PC-3 (cell line): Measurements from ENCODE around the gene ACTR2. TPM values are rescaled to one million over a fixed set of nuclear protein-coding genes. Genes with fewer than 3 reads are reported as not detected.

Experiments
- ATAC-seq: fragments of 200-7000 bp; cut with Tn5 transposase; 2 replicates; pipeline ENCODE4 v1.9.1; 2020; ENCODE audit warnings: mild to moderate bottlenecking, moderate library complexity
- BruUV-seq: library from RNA; stranded (reverse); fragments of 400-500 nt; replicated peaks from 2 replicates; lab custom pipeline; 2021; lab: Mats Ljungman, UMichigan
- CTCF ChIA-PET: fragments of 300-600 bp; sonication (Branson Sonifier 250); formaldehyde crosslinking; loops from one replicate; lab custom pipeline; 2022; ENCODE audit warnings: antibody characterized with exemption; lab: Charles Lee
- POLR2A ChIA-PET: fragments of 300-600 bp; sonication (Branson Sonifier 250); formaldehyde crosslinking; loops from one replicate; lab custom pipeline; 2022; ENCODE audit warnings: antibody characterized with exemption; ENCODE audit not compliant: unreplicated experiment; lab: Charles Lee
- DNase-seq: peaks from one replicate; pipeline ENCODE4 v3.0.0-alpha.2; 2015
- H2AFZ ChIP-seq: fragments of 300-600 bp; sonication (generic); 2 replicates; pipeline ENCODE4 v1.6.0; 2016; ENCODE audit warnings: antibody characterized with exemption, low read length
- H3F3A ChIP-seq: fragments of 300-600 bp; sonication (generic); one replicate; pipeline ENCODE4 v1.6.0; 2017; ENCODE audit warnings: antibody characterized with exemption, low read length, control low read depth, mild to moderate bottlenecking; ENCODE audit not compliant: unreplicated experiment
- H3K27ac ChIP-seq: fragments of 300-600 bp; sonication (generic); 2 replicates; pipeline ENCODE4 v1.5.1; 2016; ENCODE audit warnings: mild to moderate bottlenecking, low read length
- H3K27me3 ChIP-seq: fragments of 300-600 bp; sonication (generic); 2 replicates; pipeline ENCODE4 v1.6.1; 2016; ENCODE audit warnings: low read length, mixed read lengths
- H3K36me3 ChIP-seq: fragments of 300-600 bp; sonication (generic); 2 replicates; pipeline ENCODE4 v1.6.1; 2016; ENCODE audit warnings: low read depth, mixed run types, low read length, mixed read lengths
- H3K4me1 ChIP-seq: fragments of 300-600 bp; sonication (generic); 2 replicates; pipeline ENCODE4 v1.5.1; 2016; ENCODE audit warnings: low read length; ENCODE audit not compliant: insufficient read depth
- H3K4me2 ChIP-seq: fragments of 300-600 bp; sonication (generic); 2 replicates; pipeline ENCODE4 v1.6.0; 2016; ENCODE audit warnings: low read length
- H3K4me3 ChIP-seq: fragments of 300-600 bp; sonication (generic); 2 replicates; pipeline ENCODE4 v1.5.1; 2016; ENCODE audit warnings: mild to moderate bottlenecking, low read length, mixed read lengths
- H3K79me2 ChIP-seq: fragments of 300-600 bp; sonication (generic); 2 replicates; pipeline ENCODE4 v1.6.1; 2017; ENCODE audit warnings: low read length, mixed read lengths
- H3K9ac ChIP-seq: fragments of 300-600 bp; sonication (generic); 2 replicates; pipeline ENCODE4 v1.6.0; 2016; ENCODE audit warnings: mild to moderate bottlenecking, low read length
- H3K9me2 ChIP-seq: fragments of 300-600 bp; sonication (generic); replicated peaks from 2 replicates; pipeline ENCODE4 v1.6.1; 2016; ENCODE audit warnings: mixed run types, low read length, mixed read lengths
- H3K9me3 ChIP-seq: fragments of 300-600 bp; sonication (generic); 2 replicates; pipeline ENCODE4 v1.6.1; 2016; ENCODE audit warnings: low read length, mixed read lengths
- H4K20me1 ChIP-seq: fragments of 300-600 bp; sonication (generic); 2 replicates; pipeline ENCODE4 v1.6.1; 2016; ENCODE audit warnings: low read length, mixed read lengths
- CTCF ChIP-seq: fragments of 300-600 bp; sonication (generic); conservative IDR thresholded peaks from 2 replicates; pipeline ENCODE4 v1.5.1; 2017; ENCODE audit warnings: antibody characterized with exemption, low read depth, mild to moderate bottlenecking, low read length
- EZH2 ChIP-seq: fragments of 300-600 bp; sonication (generic); IDR thresholded peaks from one replicate; pipeline ENCODE4 v1.6.1; 2017; ENCODE audit warnings: antibody characterized with exemption, mild to moderate bottlenecking, low read length; ENCODE audit not compliant: unreplicated experiment
- EZH2phosphoT487 ChIP-seq: fragments of 300-600 bp; sonication (generic); IDR thresholded peaks from 2 replicates; pipeline ENCODE4 v1.6.1; 2018; ENCODE audit warnings: mild to moderate bottlenecking, antibody characterized with exemption, low read length, borderline replicate concordance
- intact Hi-C: fragments of 100-400 bp; cut with micrococcal nuclease; formaldehyde crosslinking; loops from 2 replicates; pipeline ENCODE4 v1.9.0; 2023
- total RNA-seq: library from RNA; depleted of rRNA; stranded (reverse); fragments of >200 nt; gene quantifications from 2 replicates; pipeline ENCODE4 v1.2.3, GENCODE V29; 2014; rRNA removed

ACTR2 gene
- total RNA-seq, 1 experiment from 2014 or later, result 56.7 TPM

GRCh38 chr2:65320042-65320725 is 92.6 kb downstream of the ACTR2 start:
- no peaks in the 10 kb centered on the region for H3K27me3 ChIP-seq
- DNase-seq (peak; percentile 97), ATAC-seq (peak; percentile 76)
- ChIA-PET POLR2A (interaction anchor here (0.9 kb wide), 1 partner anchor 48 kb away, joined by 3 read pairs; no protein-coding TSS in a partner anchor), CTCF (interaction anchor here (0.5 to 1.9 kb wide), 7 partner anchors 32 to 133 kb away, joined by 3 to 6 read pairs (median 4); partner anchors contain the start of gene SPRED2)
- H3K4me2 ChIP-seq, result peak overlapping the region; percentile 78
- peak overlapping the region; percentile 71 for H3K9ac ChIP-seq
- H3K4me1 ChIP-seq, result peaks cover 75% of the 10 kb centered on the region
- no peaks in the 10 kb centered on the region for H4K20me1 ChIP-seq
- H3K27ac ChIP-seq, result peak overlapping the region; percentile 93
- H2AFZ ChIP-seq, result 0 out of 2 replicates have a peak overlapping the region, but pooled peaks have one; percentile 0
- peak overlapping the region; percentile 33; the same call in 1 of the 2 replicates for H3K4me3 ChIP-seq
- peaks cover 8% of the 10 kb centered on the region; the same call in 1 of the 2 replicates for H3K36me3 ChIP-seq
- BruUV-seq, result TSS peak; percentile 85
- H3K9me2 ChIP-seq, result no peaks in the 10 kb centered on the region
- H3F3A ChIP-seq, result peaks cover 15% of the 10 kb centered on the region
- intact Hi-C loops, result loop anchor here (1.0 to 5.0 kb wide), 4 partner anchors 19 to 112 kb away; partner anchors contain the start of gene SPRED2
- TF ChIP-seq CTCF (peak; percentile 74), EZH2phosphoT487 (no peak), EZH2 (no peak)
- no peaks in the 10 kb centered on the region for H3K9me3 ChIP-seq
- H3K79me2 ChIP-seq, result peaks cover 19% of the 10 kb centered on the region

Other genes with a start within 250 kb of the ACTR2 start
- gene SLC1A4, start 238.4 kb upstream of the ACTR2 start, total RNA-seq, result 8.2 and 9.1 TPM in 2 replicates
- gene CEP68, start 171.4 kb upstream of the ACTR2 start, total RNA-seq, result 3.4 and 7.0 TPM in 2 replicates
- 96.9 and 97.3 TPM in 2 replicates for gene RAB1A, start 97.7 kb upstream of the ACTR2 start, total RNA-seq
- gene SPRED2, start 204.8 kb downstream of the ACTR2 start, total RNA-seq, result 16.2 and 18.1 TPM in 2 replicates